SU-DHL-6 (cell line): ENCODE results near the gene COL17A1.

Experiments
- H2AFZ ChIP-seq: fragments of 200-600 bp; sonication (generic); 2 replicates; pipeline ENCODE4 v1.6.1; 2014; ENCODE audit warnings: low read depth, mild to moderate bottlenecking, moderate library complexity, mixed read lengths, antibody characterized with exemption, low read length; ENCODE audit not compliant: severe bottlenecking
- H3F3A ChIP-seq: fragments of 200-600 bp; shearing (Covaris generic); 2 replicates; pipeline ENCODE4 v1.6.0; 2016; ENCODE audit warnings: antibody characterized with exemption, mild to moderate bottlenecking; ENCODE audit not compliant: insufficient read depth
- H3K27ac ChIP-seq: fragments of 200-600 bp; sonication (generic); 2 replicates; pipeline ENCODE4 v1.5.1; 2016; ENCODE audit warnings: low read depth, mild to moderate bottlenecking, low read length, moderate library complexity, mixed read lengths
- H3K27me3 ChIP-seq: fragments of 200-600 bp; sonication (generic), shearing (Covaris generic); 2 replicates; pipeline ENCODE4 v1.6.0; 2014; ENCODE audit warnings: mild to moderate bottlenecking, low read length
- H3K36me3 ChIP-seq: fragments of 200-600 bp; sonication (generic); 2 replicates; pipeline ENCODE4 v1.6.1; 2014; ENCODE audit warnings: mild to moderate bottlenecking, low read length, mixed read lengths
- H3K4me2 ChIP-seq: fragments of 300-600, 200-600 bp; shearing (Covaris generic), sonication (generic); 2 replicates; pipeline ENCODE4 v1.6.0; 2014; ENCODE audit warnings: low read length, low read depth, mild to moderate bottlenecking; ENCODE audit not compliant: poor library complexity, severe bottlenecking
- H3K4me3 ChIP-seq: fragments of 200-600 bp; sonication (generic); 2 replicates; pipeline ENCODE4 v1.5.1; 2014; ENCODE audit warnings: antibody characterized with exemption, low read length, mild to moderate bottlenecking, mixed read lengths; ENCODE audit not compliant: insufficient read depth, poor library complexity, severe bottlenecking
- H3K79me2 ChIP-seq: fragments of 200-600 bp; sonication (generic); 2 replicates; pipeline ENCODE4 v1.6.1; 2014; ENCODE audit warnings: mild to moderate bottlenecking, low read length, moderate library complexity; ENCODE audit not compliant: insufficient read depth
- H3K9ac ChIP-seq: fragments of 200-600 bp; sonication (generic); 2 replicates; pipeline ENCODE4 v1.7.0; 2014; ENCODE audit warnings: mild to moderate bottlenecking, low read length
- H3K9me2 ChIP-seq: fragments of 200-600 bp; sonication (generic); replicated peaks from 2 replicates; pipeline ENCODE4 v1.6.1; 2014; ENCODE audit warnings: low read length; ENCODE audit not compliant: insufficient read depth
- H3K9me3 ChIP-seq: fragments of 200-600 bp; sonication (generic); 2 replicates; pipeline ENCODE4 v1.6.1; 2014; ENCODE audit warnings: low read length, mixed read lengths; ENCODE audit not compliant: insufficient read depth
- H4K20me1 ChIP-seq: fragments of 200-600 bp; sonication (generic); 2 replicates; pipeline ENCODE4 v1.6.1; 2014; ENCODE audit warnings: low read depth, mild to moderate bottlenecking, antibody characterized with exemption, low read length, moderate library complexity, mixed read lengths
- CTCF ChIP-seq: fragments of 200-600 bp; sonication (generic); IDR thresholded peaks from one replicate; pipeline ENCODE4 v1.5.1; 2017; ENCODE audit warnings: antibody characterized with exemption, mild to moderate bottlenecking, low read length, moderate library complexity; ENCODE audit not compliant: insufficient read depth, poor library complexity, severe bottlenecking
- EZH2phosphoT487 ChIP-seq: fragments of 200-600 bp; sonication (generic), shearing (Covaris generic); conservative IDR thresholded peaks from 2 replicates; pipeline ENCODE4 v1.6.1; 2018; ENCODE audit warnings: mild to moderate bottlenecking, antibody characterized with exemption, low read length, moderate library complexity, mixed read lengths

COL17A1 gene

GRCh38 chr10:104092749-104093148, 7.1 kb upstream of the COL17A1 start:
- no peak for TF ChIP-seq CTCF
- TF ChIP-seq EZH2phosphoT487, result no peak
- Histone ChIP-seq H3F3A (no peaks in the 10 kb centered on the region), H3K9me3 (no peaks in the 10 kb centered on the region), H3K4me3 (no peak overlapping the region), H2AFZ (no peak overlapping the region), H3K9me2 (no peaks in the 10 kb centered on the region), H4K20me1 (no peaks in the 10 kb centered on the region), H3K27ac (no peak overlapping the region), H3K79me2 (no peaks in the 10 kb centered on the region), H3K9ac (no peak overlapping the region), H3K36me3 (no peaks in the 10 kb centered on the region), H3K27me3 (no peaks in the 10 kb centered on the region), H3K4me2 (no peak overlapping the region)

GRCh38 chr10:104090611-104091010, 4.9 kb upstream of the COL17A1 start:
- Histone ChIP-seq H3K4me2 (no peak overlapping the region), H3K4me3 (no peak overlapping the region), H3K27ac (no peak overlapping the region)

GRCh38 chr10:104089621-104090020, 3.9 kb upstream of the COL17A1 start:
- no peaks in the 10 kb centered on the region for H3K36me3 ChIP-seq
- no peak overlapping the region for H3K27ac ChIP-seq
- no peaks in the 10 kb centered on the region for H3K79me2 ChIP-seq
- no peak overlapping the region for H3K4me3 ChIP-seq
- no peak for TF ChIP-seq CTCF
- TF ChIP-seq EZH2phosphoT487, result no peak
- H2AFZ ChIP-seq, result no peak overlapping the region
- H4K20me1 ChIP-seq, result no peaks in the 10 kb centered on the region
- no peaks in the 10 kb centered on the region for H3K27me3 ChIP-seq
- H3F3A ChIP-seq, result no peaks in the 10 kb centered on the region
- H3K4me2 ChIP-seq, result no peak overlapping the region
- no peak overlapping the region for H3K9ac ChIP-seq
- no peaks in the 10 kb centered on the region for H3K9me3 ChIP-seq
- no peaks in the 10 kb centered on the region for H3K9me2 ChIP-seq

More at GRCh38 chr10:104090611-104091010, 4.9 kb upstream of the COL17A1 start:
- no peaks in the 10 kb centered on the region for H3K9me3 ChIP-seq
- H3K79me2 ChIP-seq, result no peaks in the 10 kb centered on the region
- no peaks in the 10 kb centered on the region for H4K20me1 ChIP-seq
- H2AFZ ChIP-seq, result no peak overlapping the region
- no peaks in the 10 kb centered on the region for H3K9me2 ChIP-seq
- TF ChIP-seq EZH2phosphoT487, result no peak
- TF ChIP-seq CTCF, result no peak
- no peak overlapping the region for H3K9ac ChIP-seq
- H3F3A ChIP-seq, result no peaks in the 10 kb centered on the region
- H3K27me3 ChIP-seq, result no peaks in the 10 kb centered on the region
- H3K36me3 ChIP-seq, result no peaks in the 10 kb centered on the region
